AG04449 (cell line): ENCODE measurements around the gene ENDOG.
"Not testable (repeated sequence)": the region's sequence is repeated elsewhere in the genome, so short reads cannot be mapped to it uniquely, and the experiment has no call there.

Experiments used
- CTCF ChIA-PET: fragments of 350-600 bp; formaldehyde crosslinking; extraction: SDS; loops from one replicate; lab custom pipeline; 2021; ENCODE audit warnings: antibody characterized with exemption; lab: Yijun Ruan, JAX
- POLR2A ChIA-PET: fragments of 400-600, 350-600 bp; formaldehyde crosslinking; extraction: SDS; loops from one replicate; lab custom pipeline; 2020; ENCODE audit warnings: antibody characterized with exemption, inconsistent platforms; lab: Yijun Ruan, JAX
- DNase-seq: peaks from one replicate; pipeline ENCODE4 v3.0.0-alpha.2; 2010; ENCODE audit warnings: low read depth, low spot score
- H3K4me3 ChIP-seq: 2 replicates; pipeline ENCODE4 v1.5.1; 2011; ENCODE audit warnings: low read depth, mild to moderate bottlenecking, control low read depth, low read length
- TF ChIP-seq, protein P1 (sequence below): IDR thresholded peaks from one replicate; pipeline ENCODE4 v1.5.1; 2011; ENCODE audit warnings: mild to moderate bottlenecking, moderate library complexity, low read length, control low read depth, inconsistent platforms; ENCODE audit not compliant: insufficient read depth; ENCODE audit errors: missing control alignments

ENDOG gene

DNA sequence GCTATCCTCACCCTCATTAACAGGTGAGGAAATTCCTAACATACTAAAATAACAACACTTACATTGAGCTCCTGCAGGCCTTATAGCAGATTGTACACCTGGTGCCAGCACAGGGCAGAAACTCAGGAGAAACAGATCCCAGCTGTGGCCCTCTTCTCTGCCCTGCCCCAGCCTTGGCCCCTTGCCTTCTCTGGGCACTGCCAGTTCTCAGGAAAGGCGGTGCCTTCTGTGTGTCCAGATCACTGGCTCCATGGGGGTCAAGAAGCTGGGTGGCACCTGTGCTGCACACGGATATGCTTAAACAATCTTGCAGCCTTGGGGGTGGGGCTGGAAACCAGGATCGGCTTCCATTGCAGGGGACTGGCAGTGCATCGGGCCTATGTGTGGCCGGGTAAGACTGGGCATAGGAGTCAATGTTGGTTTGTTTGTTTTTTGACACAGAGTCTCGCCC is 44.1 kb downstream of the ENDOG start:
- ChIA-PET POLR2A (no interaction called here), CTCF (interaction anchor here (0.7 to 12.6 kb wide), 21 partner anchors 9 to 168 kb away, joined by 3 to 294 read pairs (median 4); partner anchors contain the start of genes KYAT1, LRRC8A, PHYHD1 and SH3GLB2)
- no peak overlapping the region for H3K4me3 ChIP-seq
- no peak for DNase-seq
- TF ChIP-seq, protein P1, sequence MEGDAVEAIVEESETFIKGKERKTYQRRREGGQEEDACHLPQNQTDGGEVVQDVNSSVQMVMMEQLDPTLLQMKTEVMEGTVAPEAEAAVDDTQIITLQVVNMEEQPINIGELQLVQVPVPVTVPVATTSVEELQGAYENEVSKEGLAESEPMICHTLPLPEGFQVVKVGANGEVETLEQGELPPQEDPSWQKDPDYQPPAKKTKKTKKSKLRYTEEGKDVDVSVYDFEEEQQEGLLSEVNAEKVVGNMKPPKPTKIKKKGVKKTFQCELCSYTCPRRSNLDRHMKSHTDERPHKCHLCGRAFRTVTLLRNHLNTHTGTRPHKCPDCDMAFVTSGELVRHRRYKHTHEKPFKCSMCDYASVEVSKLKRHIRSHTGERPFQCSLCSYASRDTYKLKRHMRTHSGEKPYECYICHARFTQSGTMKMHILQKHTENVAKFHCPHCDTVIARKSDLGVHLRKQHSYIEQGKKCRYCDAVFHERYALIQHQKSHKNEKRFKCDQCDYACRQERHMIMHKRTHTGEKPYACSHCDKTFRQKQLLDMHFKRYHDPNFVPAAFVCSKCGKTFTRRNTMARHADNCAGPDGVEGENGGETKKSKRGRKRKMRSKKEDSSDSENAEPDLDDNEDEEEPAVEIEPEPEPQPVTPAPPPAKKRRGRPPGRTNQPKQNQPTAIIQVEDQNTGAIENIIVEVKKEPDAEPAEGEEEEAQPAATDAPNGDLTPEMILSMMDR = no peak

DNA sequence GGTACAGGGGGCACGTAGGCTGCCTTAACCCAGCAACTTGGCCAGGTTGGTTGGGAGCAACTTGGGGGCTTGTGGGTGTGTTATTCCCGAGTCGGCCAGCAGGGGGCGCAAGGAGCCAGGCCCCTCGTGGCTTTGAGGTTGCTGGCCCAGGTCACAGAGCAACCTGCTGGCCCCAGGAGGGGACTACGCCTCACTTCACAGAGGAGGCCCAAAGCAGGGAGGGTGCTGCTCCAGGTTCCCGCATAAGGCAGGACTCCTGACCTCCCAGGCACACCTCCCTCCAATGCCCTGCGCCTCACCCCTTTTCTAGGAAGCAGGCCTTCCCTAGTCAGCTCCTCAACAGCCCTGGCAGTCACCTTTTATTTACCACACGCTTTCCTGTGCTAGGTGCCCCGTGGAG is 45.3 kb downstream of the ENDOG start:
- ChIA-PET POLR2A (no interaction called here), CTCF (interaction anchor here (0.8 to 12.6 kb wide), 14 partner anchors 11 to 761 kb away, joined by 3 to 294 read pairs (median 4); partner anchors contain the start of genes DOLK, ENDOG, KYAT1 and LRRC8A)
- DNase-seq = no peak
- TF ChIP-seq, protein P1 = peak; percentile 95
- H3K4me3 ChIP-seq = no peak overlapping the region

DNA sequence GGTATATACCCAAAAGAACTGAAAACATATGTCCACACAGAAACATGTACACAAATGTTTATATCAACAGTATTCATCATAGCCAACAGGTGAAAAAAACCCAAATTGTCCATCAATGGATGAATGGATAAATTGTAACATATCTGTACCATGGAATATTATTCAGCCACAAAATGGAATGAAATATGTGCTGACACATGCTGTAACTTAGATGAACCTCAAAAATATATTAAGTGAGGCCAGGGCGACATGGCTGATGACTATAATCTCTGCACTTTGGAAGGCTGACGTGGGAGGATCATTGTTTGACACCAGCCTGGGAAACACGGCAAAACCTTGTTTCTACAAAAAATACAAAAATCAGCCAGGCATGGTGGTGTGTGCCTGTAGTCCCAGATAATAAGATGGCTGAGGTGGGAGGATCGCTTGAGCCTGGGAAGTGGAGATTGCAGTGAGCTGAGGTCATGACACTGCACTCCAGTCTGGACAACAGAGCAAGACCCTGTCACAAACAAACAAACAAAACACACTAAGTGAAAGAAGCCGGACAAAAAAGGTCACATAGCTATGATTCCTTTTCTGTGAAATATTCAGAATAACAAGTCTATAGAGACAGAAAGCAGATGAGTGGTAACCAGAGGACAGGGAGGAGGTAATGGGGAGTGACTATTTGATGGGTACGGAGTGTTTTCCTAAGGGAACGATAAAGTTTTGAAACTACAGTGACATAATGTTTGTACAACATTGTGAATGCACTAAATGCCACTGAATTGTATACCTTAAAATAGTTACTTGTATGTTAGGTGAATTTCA is 52.0 kb downstream of the ENDOG start:
- TF ChIP-seq, protein P1 = no peak
- no peak overlapping the region for H3K4me3 ChIP-seq
- POLR2A ChIA-PET = no interaction called here
- DNase-seq = no peak
- CTCF ChIA-PET = interaction anchor here (1.4 to 12.9 kb wide), 3 partner anchors 8 to 58 kb away, joined by 7 to 294 read pairs (median 125); no protein-coding TSS in a partner anchor

DNA sequence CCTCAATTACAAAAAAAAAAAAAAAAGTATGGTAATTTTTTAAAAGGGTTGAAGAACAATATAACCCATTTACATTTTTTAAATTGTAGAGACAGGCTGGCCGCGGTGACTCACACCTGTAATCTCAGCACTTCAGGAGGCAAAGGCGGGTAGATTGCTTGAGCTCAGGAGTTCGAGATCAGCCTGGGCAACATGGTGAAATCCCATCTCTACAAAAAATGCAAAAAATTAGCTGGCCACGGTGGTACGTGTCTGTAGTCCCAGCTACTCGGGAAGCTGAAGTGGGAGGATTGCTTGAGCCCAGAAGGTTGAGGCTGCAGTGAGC is 52.6 kb downstream of the ENDOG start:
- H3K4me3 ChIP-seq, DNase-seq, POLR2A ChIA-PET: not testable (repeated sequence)
- CTCF ChIA-PET = interaction anchor here (1.4 to 12.9 kb wide), 2 partner anchors 8 to 58 kb away, joined by 7 to 125 read pairs; no protein-coding TSS in a partner anchor
